HG03045 (cell line): Measurements from ENCODE around the gene FER1L5.

Experiments
- ATAC-seq: cut with Tn5 transposase; IDR thresholded peaks from one replicate; pipeline ENCODE4 v1.9.1; 2021; ENCODE audit warnings: mild to moderate bottlenecking, moderate library complexity; ENCODE audit not compliant: unreplicated experiment

Gene FER1L5

DNA sequence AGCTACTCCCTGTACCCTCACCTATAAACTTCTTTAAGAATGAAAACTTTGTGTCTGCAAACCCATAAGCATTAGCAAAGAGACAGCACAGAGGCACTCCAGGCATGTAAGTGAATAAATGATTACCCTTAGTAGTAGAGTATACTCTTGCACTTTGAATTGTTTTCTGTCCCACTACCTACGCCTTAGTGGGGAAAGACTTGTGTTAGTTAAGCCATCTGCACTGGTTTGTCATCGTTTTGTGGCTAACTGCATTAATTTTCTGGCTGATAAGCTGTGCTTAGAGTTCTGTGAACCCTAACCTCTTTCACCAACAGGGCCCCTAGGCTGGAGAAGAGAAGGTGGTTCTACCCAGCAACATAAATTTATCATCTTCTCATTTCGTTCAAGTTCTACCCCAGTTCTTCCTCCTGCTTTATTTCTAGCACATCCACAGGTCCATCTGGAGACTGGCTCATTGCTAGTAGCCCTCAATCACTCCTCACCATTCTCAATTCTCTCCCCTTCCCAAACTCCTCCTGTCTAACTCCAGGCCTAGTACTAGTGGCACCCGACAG is 96.6 kb downstream of the FER1L5 start:
- no peak for ATAC-seq

DNA sequence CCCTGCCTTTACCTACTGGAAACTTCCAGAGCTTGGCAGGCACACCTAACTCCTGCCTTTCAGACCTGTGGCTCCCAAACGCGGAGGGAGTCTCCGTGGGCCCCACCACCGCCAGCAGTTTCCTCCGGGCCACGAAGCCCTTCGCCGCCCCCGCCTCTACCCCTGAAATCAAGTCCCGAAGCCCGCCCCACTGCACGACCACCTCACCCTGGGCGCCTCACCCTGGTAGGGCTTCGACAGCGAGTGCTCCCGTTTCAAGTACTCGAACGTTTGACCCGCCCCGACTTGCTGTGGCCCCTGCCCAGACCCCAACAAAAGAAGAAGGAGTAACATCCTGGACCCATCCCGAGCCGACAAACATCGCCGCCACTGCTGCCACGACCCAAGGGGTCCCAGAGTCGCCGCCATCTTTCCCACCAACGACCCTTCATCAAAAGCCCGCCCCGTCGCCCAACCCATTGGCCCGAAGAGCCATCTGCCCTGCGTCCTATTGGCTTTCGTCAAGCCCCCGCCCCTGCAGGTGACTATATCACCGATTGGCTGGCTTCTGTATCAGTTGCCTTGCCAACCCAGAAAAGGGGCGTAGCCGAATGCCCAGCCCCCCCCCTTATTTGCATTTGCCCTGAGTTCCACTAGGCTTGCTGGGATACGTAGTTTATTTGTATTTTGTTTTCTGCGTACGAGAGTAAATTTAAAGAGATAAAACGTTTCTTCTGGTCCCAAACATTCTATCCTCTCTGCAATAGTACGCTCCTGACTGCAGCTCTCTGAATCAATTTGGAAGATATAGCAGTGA is 97.3 kb downstream of the FER1L5 start, which contains the start of gene LMAN2L:
TSS of gene LMAN2L (minus strand) at position 432 of the 796 bp plus-strand sequence. CDS start at position 408, 24 bp downstream.
- ATAC-seq, result peak; percentile 99

DNA sequence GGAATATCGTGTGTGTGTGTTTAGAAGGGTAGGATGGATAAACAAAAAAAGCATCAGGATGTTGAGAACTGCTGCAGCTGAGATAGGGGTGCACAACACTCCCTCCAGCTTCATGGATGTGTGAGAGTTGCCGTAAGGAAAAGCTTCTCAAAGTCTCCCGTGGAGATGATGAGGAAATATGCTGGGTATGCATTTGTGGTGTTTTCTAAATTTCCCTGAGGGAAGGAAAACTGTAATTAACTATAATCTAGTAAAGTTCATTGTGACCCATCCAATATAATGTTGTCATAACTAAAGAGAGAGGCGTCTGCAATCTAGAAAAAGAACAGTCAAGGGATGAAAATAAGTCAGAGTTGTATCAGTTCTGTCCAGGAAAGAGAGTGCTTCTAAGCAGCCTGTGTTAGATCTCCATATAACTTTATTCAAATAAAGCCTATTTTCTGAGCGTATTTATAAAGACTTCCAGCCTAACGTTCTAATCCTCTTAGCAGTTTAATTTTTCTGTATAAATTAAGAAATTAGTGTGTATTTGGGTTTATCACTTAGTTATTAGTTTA is 104.6 kb downstream of the FER1L5 start:
- ATAC-seq, result no peak

DNA sequence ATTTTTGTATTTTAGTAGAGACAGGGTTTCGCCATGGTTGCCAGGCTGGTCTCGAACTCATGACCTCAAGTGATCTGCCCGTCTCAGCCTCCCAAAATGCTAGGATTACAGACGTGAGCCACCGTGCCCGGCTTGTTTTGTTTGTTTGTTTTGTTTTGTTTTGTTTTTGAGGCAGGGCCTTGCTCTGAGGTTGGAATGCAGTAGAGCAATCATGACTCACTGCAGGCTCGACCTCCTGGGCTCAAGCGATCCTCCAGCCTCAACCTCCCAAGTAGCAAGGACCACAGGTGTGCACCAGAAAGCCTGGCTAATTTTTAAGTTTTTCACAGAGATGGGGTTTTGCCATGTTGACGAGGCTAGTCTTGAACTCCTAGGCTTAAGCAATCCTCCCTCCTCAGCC is 109.2 kb downstream of the FER1L5 start:
- ATAC-seq, result no peak

DNA sequence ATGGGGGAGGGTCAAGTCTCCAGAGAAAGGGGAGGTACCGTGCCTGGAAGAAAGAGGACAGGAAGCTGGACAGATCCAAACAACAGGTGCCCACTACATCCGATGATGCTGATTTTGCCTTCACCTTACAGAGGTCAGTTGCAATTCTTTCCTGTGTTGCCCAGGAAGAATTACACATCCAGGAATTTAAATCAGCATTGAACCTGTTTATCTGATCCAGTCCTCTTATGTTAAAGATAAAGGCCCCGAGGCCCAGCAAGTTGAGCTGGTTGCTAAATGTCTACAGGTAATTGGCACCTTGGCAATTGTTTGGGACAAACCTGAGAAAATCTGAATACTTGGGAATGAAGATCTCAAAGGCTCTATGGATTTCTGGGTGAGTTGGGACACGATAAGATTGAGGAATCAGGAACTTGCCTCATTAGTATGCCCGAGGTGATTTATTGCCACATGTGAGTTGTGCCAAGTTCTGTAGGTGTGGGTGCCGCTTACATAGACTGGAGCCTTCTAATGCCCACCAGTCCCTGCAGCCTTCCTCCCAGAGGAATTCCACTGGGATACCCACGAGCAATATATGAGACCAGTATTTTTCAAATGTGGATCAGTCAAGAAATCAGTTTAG is 111.2 kb downstream of the FER1L5 start:
- no peak for ATAC-seq

DNA sequence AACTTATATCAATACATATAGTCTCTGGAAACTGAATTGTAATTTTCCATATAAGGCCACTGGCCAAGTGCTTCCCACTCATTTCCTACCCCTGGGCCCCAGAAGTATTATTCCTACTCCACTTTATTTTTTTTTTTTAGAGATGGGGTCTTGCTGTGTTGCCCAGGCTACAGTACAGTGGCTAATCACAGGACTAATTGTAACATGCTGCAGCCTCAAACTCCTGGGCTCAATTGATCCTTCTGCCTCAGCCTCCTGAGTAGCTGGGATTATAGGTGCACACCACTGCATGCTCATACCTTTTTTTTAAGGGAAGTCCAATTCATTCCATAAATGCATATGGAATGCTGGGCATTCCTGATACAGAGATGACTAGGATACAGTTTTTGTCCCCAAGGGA is 111.8 kb downstream of the FER1L5 start:
- no peak for ATAC-seq
